ENCODE data around the gene C5orf15.

Gene C5orf15

DNA sequence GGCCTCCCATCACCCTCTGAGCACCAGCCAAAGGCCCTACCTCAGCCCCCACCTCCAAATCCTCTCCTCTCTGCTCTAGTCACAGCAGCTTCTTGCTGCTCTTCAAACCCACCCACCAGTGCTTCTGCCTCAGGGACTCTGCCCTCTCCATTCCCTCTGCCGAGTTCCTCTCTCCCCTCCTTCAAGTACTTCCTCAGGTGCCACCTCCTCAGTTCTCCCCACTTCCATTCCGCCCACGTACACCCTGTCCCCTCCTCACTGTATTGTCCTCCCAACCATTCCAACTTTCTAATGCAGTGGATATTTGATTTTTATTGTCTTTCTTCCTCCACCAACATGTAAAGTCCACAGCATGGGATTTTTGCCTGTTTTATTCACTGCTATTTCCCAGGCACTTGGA lies 43.2 kb downstream of the C5orf15 start:
- no peak overlapping the region for H3K27ac ChIP-seq
- TF ChIP-seq, protein P1, sequence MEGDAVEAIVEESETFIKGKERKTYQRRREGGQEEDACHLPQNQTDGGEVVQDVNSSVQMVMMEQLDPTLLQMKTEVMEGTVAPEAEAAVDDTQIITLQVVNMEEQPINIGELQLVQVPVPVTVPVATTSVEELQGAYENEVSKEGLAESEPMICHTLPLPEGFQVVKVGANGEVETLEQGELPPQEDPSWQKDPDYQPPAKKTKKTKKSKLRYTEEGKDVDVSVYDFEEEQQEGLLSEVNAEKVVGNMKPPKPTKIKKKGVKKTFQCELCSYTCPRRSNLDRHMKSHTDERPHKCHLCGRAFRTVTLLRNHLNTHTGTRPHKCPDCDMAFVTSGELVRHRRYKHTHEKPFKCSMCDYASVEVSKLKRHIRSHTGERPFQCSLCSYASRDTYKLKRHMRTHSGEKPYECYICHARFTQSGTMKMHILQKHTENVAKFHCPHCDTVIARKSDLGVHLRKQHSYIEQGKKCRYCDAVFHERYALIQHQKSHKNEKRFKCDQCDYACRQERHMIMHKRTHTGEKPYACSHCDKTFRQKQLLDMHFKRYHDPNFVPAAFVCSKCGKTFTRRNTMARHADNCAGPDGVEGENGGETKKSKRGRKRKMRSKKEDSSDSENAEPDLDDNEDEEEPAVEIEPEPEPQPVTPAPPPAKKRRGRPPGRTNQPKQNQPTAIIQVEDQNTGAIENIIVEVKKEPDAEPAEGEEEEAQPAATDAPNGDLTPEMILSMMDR (IDR thresholded peaks at IDR 0.05): no peak
- no peak for TF ChIP-seq ZFX (IDR thresholded peaks at IDR 0.05; ENCODE audit: borderline replicate concordance)

DNA sequence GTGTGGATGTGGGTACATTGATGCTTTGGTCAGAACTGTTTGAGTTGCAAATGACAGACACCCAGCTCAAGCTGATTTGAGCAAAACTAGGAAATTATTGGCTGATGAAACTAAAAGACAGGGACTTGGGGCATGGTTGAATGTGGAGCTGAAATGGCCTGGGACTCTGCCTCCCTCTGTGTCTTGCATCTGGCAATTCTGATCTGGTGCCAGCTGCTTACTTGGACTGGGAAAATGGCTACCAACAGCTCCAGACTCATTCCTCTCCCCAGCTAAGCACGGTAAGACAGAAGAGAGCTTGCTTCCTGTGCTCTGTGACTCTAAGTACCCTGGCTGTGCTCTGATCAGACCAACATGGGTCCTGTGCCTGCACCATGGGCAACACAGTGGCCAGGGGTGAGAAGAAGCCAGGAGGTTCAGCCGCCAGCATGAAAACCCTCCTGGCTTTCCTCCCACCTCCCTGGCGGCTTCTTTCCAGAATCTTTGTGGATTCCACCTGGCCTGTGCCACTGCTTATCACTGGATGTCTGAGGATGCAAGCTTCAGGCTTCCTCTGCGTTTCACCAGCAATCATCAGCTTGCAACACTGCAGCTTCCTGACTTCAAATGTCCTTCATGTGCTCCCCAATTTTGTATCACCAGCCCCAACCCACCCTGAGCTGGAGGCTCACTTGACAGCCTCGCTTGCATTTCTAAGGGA lies 44.1 kb downstream of the C5orf15 start:
- TF ChIP-seq, protein P1 (IDR thresholded peaks at IDR 0.05): no peak
- no peak for TF ChIP-seq ZFX (IDR thresholded peaks at IDR 0.05; ENCODE audit: borderline replicate concordance)
- no peak overlapping the region for H3K27ac ChIP-seq

DNA sequence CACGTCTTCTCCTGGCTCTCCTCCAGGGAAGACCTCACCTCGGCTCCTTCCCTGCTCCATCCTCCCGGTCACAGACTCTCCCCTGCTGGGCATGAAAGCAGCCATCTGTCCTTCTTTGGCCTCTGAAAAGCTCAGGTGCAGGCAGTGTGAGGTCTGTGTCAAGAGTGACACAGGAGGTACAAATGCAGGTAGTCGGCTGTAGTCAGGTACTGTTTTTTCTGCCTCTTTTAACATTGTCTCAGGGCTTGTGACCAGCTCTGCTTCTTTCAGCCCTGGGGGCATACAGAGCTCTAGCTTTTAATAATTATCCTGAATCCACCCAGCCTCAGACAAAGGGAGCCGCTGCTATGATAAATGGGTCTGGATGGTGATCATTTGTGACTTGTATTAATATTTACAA lies 46.4 kb downstream of the C5orf15 start:
- TF ChIP-seq ZFX (IDR thresholded peaks at IDR 0.05; ENCODE audit: borderline replicate concordance): no peak
- TF ChIP-seq, protein P1 (IDR thresholded peaks at IDR 0.05): no peak
- H3K27ac ChIP-seq: no peak overlapping the region

DNA sequence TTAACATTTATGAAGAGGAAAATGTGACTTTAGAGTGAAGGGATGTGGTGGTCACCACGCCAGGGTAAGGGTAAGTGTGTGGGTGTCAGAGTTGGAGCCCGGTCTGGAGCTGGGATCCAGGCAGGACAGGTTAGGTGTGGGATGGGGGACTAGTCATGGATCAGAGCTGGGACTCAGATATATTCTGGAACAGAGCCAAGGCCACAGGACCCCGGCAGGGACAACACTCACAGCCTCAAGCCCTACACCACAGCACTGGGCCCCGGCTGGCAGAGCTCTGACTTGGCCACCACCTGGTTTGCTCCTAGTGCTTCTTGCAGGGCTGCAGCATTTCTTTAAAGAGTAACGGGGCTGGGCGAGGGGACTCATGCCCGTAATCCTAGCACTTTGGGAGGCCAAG lies 47.4 kb downstream of the C5orf15 start:
- TF ChIP-seq, protein P1 (IDR thresholded peaks at IDR 0.05): no peak
- TF ChIP-seq ZFX (IDR thresholded peaks at IDR 0.05; ENCODE audit: borderline replicate concordance): no peak
- H3K27ac ChIP-seq: no peak overlapping the region

DNA sequence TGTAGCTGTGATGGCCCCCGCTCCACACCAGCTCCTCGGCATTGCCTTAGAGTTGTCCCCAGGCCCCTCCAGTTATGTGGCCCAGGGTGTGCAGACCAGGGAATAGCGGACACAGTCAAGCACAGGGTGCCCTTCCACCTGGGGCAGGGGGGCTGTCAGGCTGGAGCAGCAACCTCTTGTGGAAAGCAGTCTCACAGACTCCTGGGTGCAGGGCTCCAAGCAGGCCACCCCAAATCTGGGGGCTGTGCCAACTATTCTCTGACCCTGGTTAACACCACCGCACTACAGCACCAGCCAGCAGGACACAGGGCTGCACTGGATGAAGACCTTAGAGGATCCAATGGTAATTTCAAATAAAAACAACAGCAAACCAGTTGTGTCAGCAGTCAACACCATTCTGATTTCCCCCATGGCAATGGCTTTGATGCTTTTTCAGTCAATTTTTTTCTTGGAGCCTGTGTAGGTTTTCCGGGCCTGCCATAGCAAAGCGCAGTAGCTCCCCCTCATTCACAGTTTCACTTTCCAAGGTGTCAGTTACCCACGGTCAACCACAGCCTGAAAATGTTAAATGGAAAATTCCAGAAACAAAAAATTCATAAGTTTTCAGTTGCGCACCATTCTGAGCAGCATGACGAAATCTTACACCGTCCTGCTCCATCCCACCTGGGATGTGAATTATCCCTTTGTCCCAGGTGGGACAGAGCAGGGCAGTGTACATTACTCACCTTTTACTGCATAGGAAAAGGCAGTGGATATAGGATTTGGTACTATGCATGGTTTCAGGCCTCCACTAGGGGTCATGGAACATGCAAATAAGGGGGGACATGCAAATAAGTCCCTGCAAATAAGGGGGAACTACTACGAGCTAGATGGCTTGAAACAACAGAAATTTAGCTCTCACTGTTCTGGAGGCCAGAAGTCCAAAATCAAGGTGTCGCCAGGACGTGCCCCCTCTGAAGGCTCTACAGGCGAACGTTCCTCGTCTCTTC lies 49.0 kb downstream of the C5orf15 start:
- H3K27ac ChIP-seq: no peak overlapping the region
- TF ChIP-seq, protein P1 (IDR thresholded peaks at IDR 0.05): no peak
- no peak for TF ChIP-seq ZFX (IDR thresholded peaks at IDR 0.05; ENCODE audit: borderline replicate concordance)

DNA sequence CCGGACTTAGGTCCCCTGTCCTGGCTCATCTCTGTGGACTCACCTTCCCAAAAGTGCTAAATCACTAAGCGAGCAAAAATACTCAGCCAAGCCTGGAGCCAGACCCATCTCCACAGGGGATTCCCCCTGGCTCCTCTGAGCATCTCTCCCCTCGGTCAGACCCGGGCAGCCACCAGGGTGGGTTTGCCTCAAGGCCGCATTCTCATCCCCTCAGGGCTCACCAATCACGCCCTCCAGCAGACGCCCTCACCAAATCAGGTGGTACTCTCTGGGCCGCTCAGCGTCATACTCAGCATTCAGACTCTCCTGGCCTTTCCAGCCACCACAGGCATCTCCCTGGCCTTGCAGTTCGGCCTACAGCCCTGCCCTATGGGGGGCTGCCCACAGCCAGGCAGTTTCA lies 49.7 kb downstream of the C5orf15 start:
- no peak overlapping the region for H3K27ac ChIP-seq
- TF ChIP-seq ZFX (IDR thresholded peaks at IDR 0.05; ENCODE audit: borderline replicate concordance): no peak
- TF ChIP-seq, protein P1 (IDR thresholded peaks at IDR 0.05): no peak

DNA sequence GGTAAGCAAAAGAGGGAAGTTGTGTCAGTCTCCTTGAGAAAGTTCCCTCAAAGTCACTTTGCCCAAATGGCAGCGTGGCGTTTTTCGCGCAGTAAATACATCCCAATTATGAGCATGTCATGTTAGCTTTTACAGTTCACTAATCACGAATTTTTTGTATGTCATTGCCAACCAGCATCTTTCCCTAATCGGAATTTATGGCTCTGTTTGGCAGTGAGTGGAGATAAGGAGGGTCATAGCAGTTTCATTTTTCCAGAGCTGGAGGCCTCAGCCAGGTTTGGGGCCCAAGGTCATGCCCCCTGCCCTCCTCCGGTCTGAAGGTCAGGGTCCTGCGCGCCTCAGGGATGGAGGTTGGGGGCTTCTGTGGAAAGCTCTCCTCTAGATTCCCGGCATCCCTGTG lies 50.1 kb downstream of the C5orf15 start:
- TF ChIP-seq, protein P1 (IDR thresholded peaks at IDR 0.05): no peak
- TF ChIP-seq ZFX (IDR thresholded peaks at IDR 0.05; ENCODE audit: borderline replicate concordance): no peak
- H3K27ac ChIP-seq: no peak overlapping the region

Measured in 22Rv1 (cell line).